Effector memory CD8-positive, alpha-beta T cell (primary cell): ENCODE data around the gene CELF4.

Experiments used
- ATAC-seq: fragments of 150-1000 bp; cut with Tn5 transposase; replicated peaks from 2 replicates; pipeline ENCODE4 v1.10.0; 2021; ENCODE audit warnings: mild to moderate bottlenecking, moderate library complexity
- DNase-seq, 3 experiments: peaks; one replicate each; pipeline ENCODE4 v3.0.0; 2021
- H3K27ac Mint-ChIP-seq, 2 donors: one replicate each; pipeline ENCODE4 v1.8.0; 2022; ENCODE audit warnings: mild to moderate bottlenecking in 2 of 2, mixed read lengths in 2 of 2, moderate library complexity in 2 of 2
- H3K27me3 Mint-ChIP-seq, 2 donors: one replicate each; pipeline ENCODE4 v1.8.0; 2022; ENCODE audit warnings: mixed read lengths in 2 of 2
- H3K36me3 Mint-ChIP-seq: one replicate; pipeline ENCODE4 v1.8.0; 2022; ENCODE audit warnings: mild to moderate bottlenecking, moderate library complexity, mixed read lengths; ENCODE audit not compliant: insufficient read depth
- H3K4me1 Mint-ChIP-seq, 2 donors: one replicate each; pipeline ENCODE4 v1.8.0; 2022; ENCODE audit warnings: low read depth in 2 of 2, mixed read lengths in 2 of 2
- H3K4me3 Mint-ChIP-seq, 2 donors: one replicate each; pipeline ENCODE4 v1.8.0; 2022; ENCODE audit warnings: mild to moderate bottlenecking in 2 of 2, mixed read lengths in 2 of 2, moderate library complexity in 2 of 2
- H3K9me3 Mint-ChIP-seq, 2 donors: one replicate each; pipeline ENCODE4 v1.8.0; 2022; ENCODE audit warnings: mixed read lengths in 2 of 2

Gene CELF4

DNA sequence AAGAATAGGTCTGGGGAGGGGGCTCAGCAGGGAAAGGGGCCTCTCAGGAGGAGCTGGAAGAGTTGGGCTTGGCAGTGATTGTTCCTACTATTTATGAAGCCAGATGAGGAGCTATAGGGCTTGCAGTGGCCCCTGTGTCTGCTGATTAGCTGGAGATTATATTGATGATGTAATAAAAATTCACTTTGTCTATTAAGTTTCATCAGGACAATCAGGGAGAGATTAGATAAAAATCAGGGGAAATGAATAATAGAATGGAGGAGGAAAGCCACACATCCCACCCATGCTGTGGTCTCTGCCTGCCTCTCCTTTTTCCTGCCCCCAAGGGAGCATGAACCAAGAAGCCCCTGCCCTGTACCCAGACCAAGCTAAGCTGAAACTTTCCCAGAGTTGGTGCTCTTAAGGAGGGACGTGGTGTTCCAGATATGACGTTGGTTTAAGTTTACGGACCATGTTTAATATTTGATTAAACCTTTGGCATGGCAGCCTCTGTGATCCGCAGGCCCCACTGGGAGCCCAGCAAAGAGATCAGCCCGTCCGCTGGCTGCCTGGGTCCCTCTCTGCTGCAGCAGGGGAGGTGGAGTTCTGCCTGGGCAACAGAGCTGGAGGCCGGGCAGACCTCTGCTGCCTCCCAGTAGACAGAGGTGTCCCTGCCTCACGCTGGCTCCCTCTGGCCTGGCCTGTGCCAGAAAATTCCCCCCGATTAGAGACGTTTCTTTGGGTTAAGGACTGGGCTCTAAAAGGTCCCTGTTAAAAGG lies 15.3 kb downstream of the CELF4 start:
- ATAC-seq (no peak), DNase-seq (no peak)
- Mint-ChIP-seq H3K9me3 (no peaks in the 10 kb centered on the region), H3K4me3 (no peak overlapping the region), H3K4me1 (no peaks in the 10 kb centered on the region), H3K27ac (no peak overlapping the region), H3K27me3 (peaks cover 10 to 33% of the 10 kb centered on the region in 2 donors), H3K36me3 (peaks cover 3% of the 10 kb centered on the region)

DNA sequence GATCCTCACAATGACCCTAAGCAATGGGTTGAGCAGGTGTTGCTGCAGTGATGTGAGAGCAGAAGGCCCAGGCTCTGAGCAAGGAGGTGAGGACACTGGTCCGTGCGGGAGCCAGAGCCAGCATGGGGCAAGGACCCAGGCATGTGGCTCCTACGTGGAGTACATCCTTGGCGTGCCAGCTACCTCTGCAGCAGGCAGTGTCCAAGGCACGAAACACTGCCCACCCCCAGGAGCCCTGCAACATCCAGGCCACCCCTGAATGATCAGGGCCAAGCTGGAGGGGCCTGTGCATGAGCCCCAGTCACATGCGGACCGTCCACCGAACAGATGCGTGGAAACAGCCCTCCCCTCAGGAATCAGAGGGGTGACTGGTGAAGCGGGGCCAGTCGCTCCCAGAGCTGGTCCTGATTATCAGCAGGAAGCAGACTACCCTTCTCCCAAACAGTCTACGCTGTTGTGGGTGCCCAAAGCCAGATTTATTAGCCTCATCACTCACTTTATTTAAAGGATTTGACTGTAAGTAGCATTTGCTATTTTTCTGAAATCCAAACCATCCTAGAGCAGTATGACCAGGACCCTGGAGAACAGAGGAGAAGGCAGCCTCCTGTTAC lies 16.8 kb downstream of the CELF4 start:
- peaks cover 1% of the 10 kb centered on the region for H3K36me3 Mint-ChIP-seq
- peaks cover 11 to 35% of the 10 kb centered on the region in 2 donors for H3K27me3 Mint-ChIP-seq
- no peaks in the 10 kb centered on the region for H3K9me3 Mint-ChIP-seq
- no peak overlapping the region for H3K4me3 Mint-ChIP-seq
- H3K4me1 Mint-ChIP-seq: no peaks in the 10 kb centered on the region
- DNase-seq (no peak), ATAC-seq (no peak)
- no peak overlapping the region for H3K27ac Mint-ChIP-seq

DNA sequence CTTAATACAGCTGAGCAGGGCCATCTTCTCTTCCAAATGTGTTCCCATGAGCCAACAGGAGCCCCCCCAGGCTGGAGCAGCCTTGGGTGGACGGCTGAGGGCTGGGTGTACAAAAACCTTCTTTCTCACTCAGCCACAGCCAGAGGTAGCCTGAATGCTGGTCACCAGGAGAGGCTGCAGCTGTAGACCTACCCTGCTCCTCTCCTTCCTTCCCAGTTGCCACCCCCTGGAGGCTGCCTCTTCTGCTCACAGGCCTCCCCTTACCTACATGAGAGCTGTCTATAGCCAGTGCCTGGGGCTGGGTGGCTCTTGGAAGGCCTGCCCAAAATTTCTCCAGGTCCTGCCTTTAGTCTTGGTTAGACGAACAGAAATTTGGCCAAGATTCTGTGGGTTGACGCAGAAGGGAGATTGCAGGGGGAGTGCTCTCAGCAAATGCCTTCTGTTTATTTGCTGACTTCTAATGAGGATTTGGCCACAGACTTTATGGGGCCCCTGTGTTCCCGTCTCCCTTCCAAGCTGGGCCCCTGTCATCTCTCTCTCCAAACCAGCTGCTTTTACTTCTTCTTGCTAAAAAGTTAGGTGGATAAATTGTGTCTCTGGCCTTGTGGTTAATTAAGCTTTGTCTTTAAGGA lies 18.3 kb downstream of the CELF4 start:
- Mint-ChIP-seq H3K4me3 (no peak overlapping the region), H3K27ac (no peak overlapping the region), H3K9me3 (no peaks in the 10 kb centered on the region), H3K4me1 (no peaks in the 10 kb centered on the region), H3K36me3 (peaks cover 6% of the 10 kb centered on the region), H3K27me3 (peaks cover 15 to 49% of the 10 kb centered on the region in 2 donors)
- no peak for DNase-seq
- no peak for ATAC-seq

DNA sequence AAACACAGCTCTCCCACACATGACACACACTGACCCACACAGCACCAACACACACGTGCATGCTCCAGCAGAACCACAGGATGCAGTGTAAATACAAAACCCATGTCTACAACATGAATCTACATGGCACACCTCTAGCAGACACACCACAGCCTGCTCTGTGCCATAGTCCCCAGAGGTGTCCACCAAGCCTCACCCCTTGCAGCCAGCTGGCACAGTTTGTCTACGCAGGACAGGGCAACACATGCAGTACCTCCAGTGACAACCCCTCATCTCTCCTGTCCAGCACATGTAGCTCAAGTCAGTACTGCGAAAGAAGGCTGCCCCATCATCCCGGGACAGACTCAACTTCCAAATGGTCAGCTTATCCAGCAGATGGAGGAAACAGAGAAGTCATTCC lies 18.9 kb downstream of the CELF4 start:
- Mint-ChIP-seq H3K27ac (no peak overlapping the region), H3K9me3 (no peaks in the 10 kb centered on the region), H3K36me3 (peaks cover 6% of the 10 kb centered on the region), H3K4me1 (no peaks in the 10 kb centered on the region), H3K27me3 (peaks cover 12 to 47% of the 10 kb centered on the region in 2 donors), H3K4me3 (no peak overlapping the region)
- ATAC-seq: no peak
- no peak for DNase-seq

DNA sequence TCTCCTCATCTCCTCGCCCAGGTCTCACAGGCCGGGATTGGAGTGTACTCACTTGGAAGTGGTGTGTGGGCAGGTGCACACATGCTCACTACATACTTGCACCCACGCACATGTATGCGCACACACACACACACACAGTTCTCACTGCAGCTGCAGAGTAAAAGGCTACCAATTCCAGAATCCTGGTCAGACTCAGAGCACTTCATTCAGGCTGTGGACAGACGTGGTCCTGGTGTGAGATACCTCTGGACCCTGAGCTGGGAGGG lies 19.4 kb downstream of the CELF4 start:
- Mint-ChIP-seq H3K27ac (no peak overlapping the region), H3K27me3 (peaks cover 12 to 47% of the 10 kb centered on the region in 2 donors), H3K9me3 (no peaks in the 10 kb centered on the region), H3K36me3 (peaks cover 6% of the 10 kb centered on the region), H3K4me3 (no peak overlapping the region), H3K4me1 (no peaks in the 10 kb centered on the region)
- DNase-seq: no peak
- no peak for ATAC-seq

DNA sequence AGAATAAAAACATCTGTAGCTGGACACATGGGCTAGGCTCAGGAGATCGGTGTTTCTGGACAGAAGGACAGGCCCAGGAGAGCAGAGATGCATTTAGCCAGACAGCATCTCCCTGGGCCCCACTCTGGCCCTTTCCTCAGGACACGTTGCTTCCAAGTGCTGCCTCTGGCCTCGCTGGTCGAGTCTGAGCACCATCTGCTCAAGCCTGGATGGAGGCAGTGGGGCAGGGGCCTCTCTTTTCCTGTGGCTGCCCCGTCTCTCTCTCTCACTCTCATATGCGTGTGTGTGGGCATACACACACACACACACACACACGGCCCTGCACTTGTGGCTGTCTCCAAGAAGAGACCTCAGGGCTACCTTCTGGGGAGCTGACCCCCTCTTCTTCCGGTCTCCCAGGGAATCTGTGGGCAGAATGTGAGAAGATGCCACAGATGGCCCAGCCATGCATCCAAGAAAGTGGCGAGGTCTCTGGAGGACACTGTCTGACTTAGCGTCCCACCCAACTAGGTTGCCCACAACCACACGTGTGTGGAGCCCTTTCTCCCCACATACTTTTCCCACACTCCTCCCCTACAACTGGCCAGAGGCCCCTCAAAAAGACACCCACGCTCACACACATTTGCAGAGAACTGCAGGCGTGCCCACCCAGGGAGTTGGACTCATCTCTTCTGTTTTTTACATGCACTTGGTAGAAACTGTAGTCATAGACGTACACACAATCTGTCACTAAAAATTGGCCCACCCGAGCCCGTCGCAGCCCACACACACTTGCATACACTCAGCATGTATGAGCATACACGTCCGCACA lies 19.9 kb downstream of the CELF4 start:
- peaks cover 17 to 53% of the 10 kb centered on the region in 2 donors for H3K27me3 Mint-ChIP-seq
- no peak overlapping the region for H3K27ac Mint-ChIP-seq
- DNase-seq: no peak
- H3K4me1 Mint-ChIP-seq: no peaks in the 10 kb centered on the region
- H3K36me3 Mint-ChIP-seq: peaks cover 6% of the 10 kb centered on the region
- H3K9me3 Mint-ChIP-seq: no peaks in the 10 kb centered on the region
- H3K4me3 Mint-ChIP-seq: no peak overlapping the region
- ATAC-seq: no peak

DNA sequence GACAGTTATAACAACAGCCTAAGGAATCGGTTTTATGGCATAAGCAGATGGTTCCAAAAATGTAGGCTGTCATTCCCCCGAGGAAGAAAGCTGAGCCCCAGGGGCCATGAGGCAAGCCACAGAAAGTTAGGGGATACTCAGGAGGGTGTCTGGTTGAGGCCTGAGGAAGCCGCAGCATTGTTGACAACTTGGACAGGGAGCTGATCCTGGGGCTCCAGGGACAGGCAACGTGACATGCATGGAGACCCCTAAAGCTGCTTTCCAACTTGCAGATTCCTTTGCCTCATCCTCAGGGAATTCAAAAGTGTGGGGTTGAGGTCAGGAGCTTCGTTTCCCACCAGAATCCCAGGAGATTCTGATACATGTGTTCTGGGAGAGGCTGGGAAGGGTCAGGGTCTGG lies 20.9 kb downstream of the CELF4 start:
- ATAC-seq (no peak), DNase-seq (no peak)
- Mint-ChIP-seq H3K27ac (no peak overlapping the region), H3K4me3 (no peak overlapping the region), H3K27me3 (peaks cover 24 to 59% of the 10 kb centered on the region in 2 donors), H3K9me3 (no peaks in the 10 kb centered on the region), H3K4me1 (no peaks in the 10 kb centered on the region), H3K36me3 (peaks cover 6% of the 10 kb centered on the region)

DNA sequence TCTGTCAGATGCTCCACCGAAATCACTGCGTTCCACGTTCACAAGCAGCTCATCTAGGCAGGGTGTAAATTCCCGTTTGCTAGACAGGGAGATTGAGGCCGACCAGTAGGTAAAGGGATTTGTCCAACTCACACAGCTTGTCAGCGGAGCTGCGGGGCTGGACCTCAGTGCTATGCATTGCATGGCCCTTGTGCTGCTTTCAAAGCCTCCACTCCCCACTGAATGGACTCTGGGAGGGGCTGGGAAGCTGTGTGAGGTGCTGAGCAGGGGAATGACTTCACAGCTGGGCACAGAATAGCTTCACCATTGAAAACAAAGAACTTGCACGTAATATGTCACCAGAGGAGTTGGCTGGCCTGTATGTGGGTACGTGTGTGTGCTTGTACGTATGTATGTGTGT lies 21.4 kb downstream of the CELF4 start:
- H3K27ac Mint-ChIP-seq: no peak overlapping the region
- H3K27me3 Mint-ChIP-seq: peaks cover 24 to 59% of the 10 kb centered on the region in 2 donors

DNA sequence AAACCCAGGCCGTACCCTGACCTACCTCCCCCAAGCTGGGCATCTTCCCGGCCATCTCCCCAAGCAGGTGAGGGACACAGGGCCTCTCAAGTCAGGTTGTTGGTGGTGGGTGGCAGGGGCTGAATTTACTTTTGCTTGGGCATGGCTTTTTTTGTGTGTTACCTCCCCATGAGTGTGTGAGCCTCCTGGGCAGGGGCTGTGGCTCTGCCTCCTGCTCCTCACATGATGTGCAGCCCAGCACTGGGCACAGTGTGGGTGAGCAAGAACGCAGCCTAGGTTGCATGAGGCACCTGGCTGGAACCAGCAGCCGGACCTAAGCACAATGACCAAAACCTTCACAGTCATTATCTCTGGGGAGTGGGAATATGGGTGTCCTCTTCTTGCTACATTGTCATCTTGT lies 22.3 kb downstream of the CELF4 start:
- Mint-ChIP-seq H3K4me1 (peaks cover 0 to 2% of the 10 kb centered on the region in 2 donors), H3K27me3 (peaks cover 33 to 67% of the 10 kb centered on the region in 2 donors), H3K9me3 (no peaks in the 10 kb centered on the region), H3K4me3 (no peak overlapping the region), H3K36me3 (peaks cover 6% of the 10 kb centered on the region), H3K27ac (no peak overlapping the region)
- DNase-seq (no peak), ATAC-seq (no peak)

More for the DNA sequence above, 21.4 kb downstream of the CELF4 start:
- DNase-seq (no peak), ATAC-seq (no peak)
- Mint-ChIP-seq H3K36me3 (peaks cover 6% of the 10 kb centered on the region), H3K4me1 (no peaks in the 10 kb centered on the region), H3K4me3 (no peak overlapping the region), H3K9me3 (no peaks in the 10 kb centered on the region)

DNA sequence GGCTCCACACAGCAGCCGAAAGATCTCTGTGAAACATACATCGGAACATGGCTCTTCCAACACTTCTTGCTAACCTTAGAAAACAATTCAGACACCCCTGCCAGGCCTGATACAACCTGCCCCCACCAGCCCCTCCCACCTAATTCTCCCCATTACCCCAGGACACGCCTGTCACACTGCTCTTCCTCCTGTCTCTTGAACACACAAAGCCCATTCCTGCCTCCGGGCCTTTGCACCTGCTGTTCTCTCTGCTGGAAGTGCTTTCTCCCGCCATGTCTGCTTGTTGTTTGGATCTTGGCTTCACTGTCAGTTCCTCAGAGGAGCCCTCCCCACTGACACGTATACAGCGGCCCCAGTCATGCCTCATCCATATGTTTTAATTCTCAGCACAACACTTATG lies 24.1 kb downstream of the CELF4 start:
- DNase-seq (no peak), ATAC-seq (no peak)
- H3K27ac Mint-ChIP-seq: no peak overlapping the region
- H3K36me3 Mint-ChIP-seq: peaks cover 6% of the 10 kb centered on the region
- H3K9me3 Mint-ChIP-seq: no peaks in the 10 kb centered on the region
- H3K4me1 Mint-ChIP-seq: peaks cover 0 to 4% of the 10 kb centered on the region in 2 donors
- H3K4me3 Mint-ChIP-seq: no peak overlapping the region
- H3K27me3 Mint-ChIP-seq: peaks cover 41 to 62% of the 10 kb centered on the region in 2 donors

DNA sequence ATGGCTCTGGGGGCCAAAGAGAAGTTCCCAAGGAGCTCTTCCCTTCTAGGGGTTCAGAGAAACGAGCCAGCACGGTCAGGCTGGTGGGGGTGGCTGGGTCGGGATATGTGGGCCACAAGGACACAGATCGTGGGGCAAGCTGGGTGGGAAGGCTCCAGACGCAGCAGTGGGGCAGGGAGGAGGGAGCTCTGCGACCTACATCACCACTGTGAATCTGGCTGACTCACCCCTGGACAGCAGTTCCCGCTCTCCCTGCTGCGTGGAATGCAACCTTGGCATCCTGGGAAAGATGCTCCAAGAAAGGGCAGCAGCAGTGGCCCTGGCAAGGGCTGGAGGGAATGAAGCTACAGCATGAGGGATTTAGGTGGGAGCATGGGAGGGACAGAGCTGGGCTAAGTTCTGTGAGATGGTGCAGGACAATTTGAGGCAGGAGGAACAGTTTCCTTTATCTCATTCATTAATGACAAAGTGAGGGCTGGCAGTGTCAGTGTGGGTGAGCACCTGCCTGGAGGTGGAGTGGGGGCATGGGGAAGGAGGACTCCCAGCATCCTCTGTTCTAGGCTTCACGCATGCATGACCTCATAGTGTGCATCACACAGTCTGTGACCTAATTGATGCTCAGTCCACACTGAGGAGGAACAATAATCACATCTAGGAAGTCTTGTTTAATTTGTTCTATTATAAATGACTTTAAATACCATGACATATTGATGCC lies 25.0 kb downstream of the CELF4 start:
- ATAC-seq (no peak), DNase-seq (no peak)
- Mint-ChIP-seq H3K36me3 (peaks cover 6% of the 10 kb centered on the region), H3K4me3 (no peak overlapping the region), H3K27me3 (peaks cover 48 to 61% of the 10 kb centered on the region in 2 donors), H3K27ac (no peak overlapping the region), H3K4me1 (peaks cover 0 to 4% of the 10 kb centered on the region in 2 donors), H3K9me3 (no peaks in the 10 kb centered on the region)

DNA sequence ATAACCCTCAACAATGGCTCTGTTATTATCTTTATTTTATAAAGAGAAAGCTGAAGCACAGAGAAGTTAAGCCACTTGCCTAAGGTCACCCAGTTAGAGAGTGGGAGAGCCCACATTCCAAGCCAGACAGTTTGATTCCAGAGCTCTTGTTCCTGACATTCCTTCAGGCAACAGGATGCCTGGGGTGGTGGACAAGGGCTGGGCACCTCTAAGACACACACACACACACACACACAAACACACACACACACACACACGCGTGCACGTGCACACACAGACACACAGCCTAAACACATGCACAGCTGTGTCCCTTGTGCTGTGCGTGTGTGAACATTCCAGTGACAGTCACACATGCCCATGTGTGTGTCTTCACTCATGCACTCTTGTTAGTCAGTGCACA lies 26.4 kb downstream of the CELF4 start:
- Mint-ChIP-seq H3K36me3 (peaks cover 6% of the 10 kb centered on the region), H3K4me1 (peaks cover 0 to 4% of the 10 kb centered on the region in 2 donors), H3K4me3 (no peak overlapping the region), H3K27ac (no peak overlapping the region), H3K27me3 (peaks cover 48 to 61% of the 10 kb centered on the region in 2 donors), H3K9me3 (no peaks in the 10 kb centered on the region)
- no peak for ATAC-seq
- DNase-seq: no peak
